Stimulated activated CD4-positive, alpha-beta T cell treated with anti-CD3 and anti-CD28 coated beads, Interleukin-2, amount 100 ng/mL, for 4 hours (primary cell): ENCODE data around the gene FSTL4.

Experiments used
- DNase-seq: peaks from one replicate; pipeline ENCODE4 v3.0.0-alpha.2; 2020; ENCODE audit warnings: low read depth

Gene FSTL4

GRCh38 chr5:133365738-133366137, 246.6 kb downstream of the FSTL4 start:
- DNase-seq = no peak

GRCh38 chr5:133364936-133365707, 247.2 kb downstream of the FSTL4 start:
- DNase-seq = no peak

- no peak for DNase-seq
These were observed 248.3 kb downstream of the FSTL4 start for GRCh38 chr5:133363807-133364587.

GRCh38 chr5:133362438-133362837, 249.9 kb downstream of the FSTL4 start:
- no peak for DNase-seq

- DNase-seq = no peak
These were observed 250.4 kb downstream of the FSTL4 start for GRCh38 chr5:133361922-133362321.

- DNase-seq = no peak
These were observed 251.5 kb downstream of the FSTL4 start for GRCh38 chr5:133360693-133361472.

GRCh38 chr5:133359861-133360260, 252.5 kb downstream of the FSTL4 start:
- DNase-seq = no peak

- no peak for DNase-seq
These were observed 254.1 kb downstream of the FSTL4 start for GRCh38 chr5:133358271-133358670.

- DNase-seq = no peak
These were observed 254.6 kb downstream of the FSTL4 start for GRCh38 chr5:133357758-133358157.

GRCh38 chr5:133356984-133357421, 255.3 kb downstream of the FSTL4 start:
- DNase-seq = no peak

GRCh38 chr5:133356396-133356983, 255.9 kb downstream of the FSTL4 start:
- DNase-seq = no peak

- no peak for DNase-seq
These were observed 257.8 kb downstream of the FSTL4 start for GRCh38 chr5:133354323-133355185.

GRCh38 chr5:133353741-133354140, 258.6 kb downstream of the FSTL4 start:
- no peak for DNase-seq

GRCh38 chr5:133348406-133348805, 263.9 kb downstream of the FSTL4 start:
- DNase-seq = no peak

- DNase-seq = no peak
These were observed 265.3 kb downstream of the FSTL4 start for GRCh38 chr5:133347039-133347438.

- no peak for DNase-seq
These were observed 268.1 kb downstream of the FSTL4 start for GRCh38 chr5:133344266-133344665.

- DNase-seq = no peak
These were observed 269.1 kb downstream of the FSTL4 start for GRCh38 chr5:133343196-133343595.

- no peak for DNase-seq
These were observed 270.2 kb downstream of the FSTL4 start for GRCh38 chr5:133341915-133342710.

- DNase-seq = no peak
These were observed 271.0 kb downstream of the FSTL4 start for GRCh38 chr5:133341296-133341695.

- no peak for DNase-seq
These were observed 271.5 kb downstream of the FSTL4 start for GRCh38 chr5:133340822-133341221.
